Naive B cell (primary cell): ENCODE results near the gene APOM. TPM values are rescaled to one million over a fixed set of nuclear protein-coding genes. Genes with fewer than 3 reads are reported as not detected.
A peak's percentile ranks its signal among the peaks of the same experiment; 100 is the strongest.

Experiments used
- ATAC-seq, 2 donors: fragments of 150-1000 bp; cut with Tn5 transposase; 2 replicates each; pipeline ENCODE4 v1.10.0; 2021; ENCODE audit warnings: low read depth in 2 of 2, mild to moderate bottlenecking in 2 of 2, moderate library complexity in 2 of 2
- DNase-seq: peaks from one replicate; pipeline ENCODE4 v3.0.0; 2022
- H3K27ac Mint-ChIP-seq, 6 donors: one replicate each; pipeline ENCODE4 v1.8.0; 2020 to 2022; ENCODE audit warnings: mild to moderate bottlenecking in 6 of 6, mixed read lengths in 6 of 6, moderate library complexity in 5 of 6, inconsistent platforms in 2 of 6
- H3K27me3 Mint-ChIP-seq, 3 donors: one replicate each; pipeline ENCODE4 v1.8.0; 2021 to 2022; ENCODE audit warnings: mixed read lengths in 3 of 3, mild to moderate bottlenecking in 1 of 3
- H3K36me3 Mint-ChIP-seq, 2 donors: one replicate each; pipeline ENCODE4 v1.8.0; 2020 to 2022; ENCODE audit warnings: mixed read lengths in 2 of 2, inconsistent platforms in 1 of 2, mild to moderate bottlenecking in 1 of 2
- H3K4me1 Mint-ChIP-seq, 3 donors: one replicate each; pipeline ENCODE4 v1.8.0; 2020 to 2022; ENCODE audit warnings: mixed read lengths in 3 of 3, inconsistent platforms in 1 of 3, mild to moderate bottlenecking in 1 of 3, moderate library complexity in 1 of 3
- H3K4me3 Mint-ChIP-seq, 8 donors: one replicate each; pipeline ENCODE4 v1.8.0; 2020 to 2022; ENCODE audit warnings: mild to moderate bottlenecking in 8 of 8, mixed read lengths in 8 of 8, moderate library complexity in 8 of 8, inconsistent platforms in 2 of 8
- H3K9me3 Mint-ChIP-seq, 7 donors: one replicate each; pipeline ENCODE4 v1.8.0; 2020 to 2022; ENCODE audit warnings: mixed read lengths in 7 of 7, mild to moderate bottlenecking in 5 of 7, inconsistent platforms in 2 of 7, moderate library complexity in 1 of 7
- polyA plus RNA-seq, 6 donors: library from polyadenylated mRNA; unstranded; fragments of 300-500 nt; fragmentation: Illumina TruSeq; gene quantifications; one replicate each; pipeline ENCODE4 v1.2.3, GENCODE V29; 2021; ENCODE audit warnings: low read depth in 6 of 6

Gene APOM
- polyA plus RNA-seq, 6 donors from 2014 or later: 7.6 to 19.6 (median 13.7) TPM

GRCh38 chr6:31654574-31655348, 933 bp upstream of the APOM start:
- no peaks in the 10 kb centered on the region for H3K27me3 Mint-ChIP-seq
- peak overlapping the region in 1 of 6 donors; percentile 56 for H3K27ac Mint-ChIP-seq
- no peaks in the 10 kb centered on the region for H3K9me3 Mint-ChIP-seq
- DNase-seq (no peak), ATAC-seq (no peak)
- peaks cover 0 to 11% of the 10 kb centered on the region in 2 donors for H3K36me3 Mint-ChIP-seq
- peak overlapping the region in 4 of 8 donors; percentile 32 to 97 (median 74) for H3K4me3 Mint-ChIP-seq
- peaks cover 53 to 79% (median 76%) of the 10 kb centered on the region in 3 donors for H3K4me1 Mint-ChIP-seq

GRCh38 chr6:31657406-31658157, 1.9 kb downstream of the APOM start:
- Mint-ChIP-seq H3K4me3 (peak overlapping the region in 6 of 8 donors; percentile 21 to 96 (median 66)), H3K36me3 (peaks cover 0 to 16% of the 10 kb centered on the region in 2 donors), H3K27ac (peak overlapping the region in 5 of 6 donors; percentile 32 to 93 (median 71)), H3K9me3 (no peaks in the 10 kb centered on the region), H3K4me1 (peaks cover 47 to 82% (median 67%) of the 10 kb centered on the region in 3 donors), H3K27me3 (no peaks in the 10 kb centered on the region)
- DNase-seq (no peak), ATAC-seq (no peak)

DNA sequence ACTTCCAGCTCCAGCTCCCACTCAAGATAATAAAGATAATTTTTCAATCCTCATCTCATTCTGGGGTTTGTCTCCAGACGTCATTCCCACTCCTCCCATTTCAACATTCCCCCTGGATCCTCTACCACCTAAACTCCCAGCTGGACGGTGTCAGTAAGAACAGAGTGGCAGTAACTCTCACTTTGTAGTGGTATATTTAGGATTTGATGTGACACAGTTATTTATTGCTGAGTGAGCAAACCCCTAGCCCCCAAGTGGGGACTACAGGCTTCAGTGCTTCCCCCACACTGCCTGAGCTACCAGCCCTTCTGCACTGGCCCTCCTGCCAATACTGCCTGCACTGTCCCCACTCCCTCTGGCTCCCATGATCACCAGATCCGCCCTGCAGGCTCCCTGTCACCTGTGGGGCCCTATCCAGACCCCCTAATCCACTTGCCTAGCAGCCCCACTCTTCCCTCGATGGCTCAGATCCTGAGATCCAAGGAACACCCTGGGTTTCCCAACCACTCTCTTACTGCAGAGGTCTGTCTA, 2.5 kb downstream of the APOM start:
- Mint-ChIP-seq H3K4me3 (peak overlapping the region in 7 of 8 donors; percentile 60 to 96 (median 91)), H3K27ac (peak overlapping the region in 3 of 6 donors; percentile 41 to 93 (median 82)), H3K36me3 (peaks cover 0 to 17% of the 10 kb centered on the region in 2 donors), H3K9me3 (no peaks in the 10 kb centered on the region), H3K27me3 (no peaks in the 10 kb centered on the region), H3K4me1 (peaks cover 45 to 82% (median 65%) of the 10 kb centered on the region in 3 donors)
- no peak for ATAC-seq
- DNase-seq: no peak

DNA sequence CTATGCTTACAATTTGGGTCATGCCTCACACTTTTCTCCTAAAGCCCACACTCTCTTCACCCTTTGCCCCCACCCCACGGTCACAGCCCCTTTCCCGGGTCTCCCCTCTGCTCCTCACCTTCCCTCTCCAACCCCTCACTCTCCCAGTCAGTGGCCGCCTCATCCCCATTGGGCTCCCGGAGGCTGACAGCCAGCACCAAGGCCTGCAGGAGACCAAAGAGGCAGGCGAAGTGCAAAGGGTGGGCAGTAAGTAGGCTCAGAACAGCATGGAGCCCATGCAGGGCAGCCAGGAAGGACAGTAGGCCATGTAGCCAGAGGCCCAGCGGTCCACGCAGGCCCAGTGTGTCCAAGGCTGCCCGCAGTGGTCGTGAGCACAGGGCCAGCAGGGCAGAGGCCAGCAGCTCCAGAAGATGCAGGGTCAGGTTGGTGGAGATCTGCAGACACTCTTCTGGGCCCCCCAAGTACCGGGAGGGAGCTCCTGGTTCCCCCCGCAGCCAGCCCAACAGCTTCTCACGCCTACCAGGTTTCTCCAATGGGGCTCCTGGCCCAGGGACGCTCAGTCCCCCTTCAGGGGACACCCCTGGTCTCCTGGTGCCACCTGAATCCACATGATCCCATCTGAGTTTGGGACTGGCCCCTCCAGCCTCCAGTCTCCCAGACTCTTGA, 3.4 kb downstream of the APOM start:
- Mint-ChIP-seq H3K36me3 (peaks cover 0 to 21% of the 10 kb centered on the region in 2 donors), H3K27ac (peak overlapping the region in 4 of 6 donors; percentile 79 to 94 (median 90)), H3K9me3 (no peaks in the 10 kb centered on the region), H3K4me3 (peak overlapping the region; percentile 91 to 96 (median 95)), H3K4me1 (peaks cover 54 to 86% (median 74%) of the 10 kb centered on the region in 3 donors), H3K27me3 (no peaks in the 10 kb centered on the region)
- DNase-seq (no peak), ATAC-seq (no peak)

DNA sequence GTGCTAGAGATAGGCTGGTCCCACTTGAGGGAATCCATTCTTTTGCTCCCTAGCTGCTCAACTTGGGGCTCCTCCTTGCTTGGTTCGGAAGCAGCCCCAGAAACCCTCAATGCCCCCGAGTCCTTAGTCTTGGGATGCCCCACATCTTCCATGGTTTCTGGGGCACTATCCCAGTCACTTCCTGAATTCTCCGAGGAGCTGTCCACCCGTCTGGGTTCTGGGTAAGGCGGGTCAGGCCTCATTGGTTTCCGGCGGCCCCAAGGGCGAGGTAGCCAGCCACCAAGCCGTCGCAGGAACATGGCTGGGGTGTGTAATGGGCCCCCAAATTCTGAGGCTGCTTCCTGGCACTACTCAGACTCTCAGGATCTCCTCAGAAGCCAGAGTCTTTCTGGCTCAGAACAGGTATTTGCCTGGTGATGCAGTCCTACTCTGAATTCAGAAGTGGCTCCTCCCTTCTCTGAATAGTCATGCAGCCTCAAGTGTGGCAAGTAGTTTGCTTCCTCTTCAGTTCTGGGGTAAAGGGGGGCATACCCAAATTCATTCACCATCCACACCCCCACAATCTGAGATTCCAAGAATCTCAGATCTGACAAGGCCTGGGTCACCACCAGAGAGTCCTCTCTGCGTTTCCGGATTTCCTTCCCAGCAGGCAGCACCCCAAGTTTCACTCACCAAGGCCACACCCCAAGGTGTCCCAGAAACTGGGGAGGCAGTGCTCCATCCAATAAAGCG, 4.1 kb downstream of the APOM start:
- H3K27me3 Mint-ChIP-seq: no peaks in the 10 kb centered on the region
- H3K36me3 Mint-ChIP-seq: peaks cover 0 to 28% of the 10 kb centered on the region in 2 donors

GRCh38 chr6:31660381-31661261, 4.9 kb downstream of the APOM start, which contains the start of gene C6orf47:
TSS of gene C6orf47 (minus strand) at chr6:31660778. CDS start at chr6:31659947, 831 bp downstream.
- DNase-seq (peak; percentile 74), ATAC-seq (peak; percentile 57 to 60)
- Mint-ChIP-seq H3K4me3 (peak within 1 kb of the TSS; percentile 91 to 96 (median 95)), H3K9me3 (no peaks in the 10 kb centered on the region), H3K36me3 (peaks cover 0 to 27% of the 10 kb centered on the region in 2 donors), H3K27ac (peak within 1 kb of the TSS; percentile 86 to 94 (median 91)), H3K4me1 (peaks cover 59 to 87% (median 80%) of the 10 kb centered on the region in 3 donors), H3K27me3 (no peaks in the 10 kb centered on the region)

More for the DNA sequence above, 4.1 kb downstream of the APOM start:
- peak; percentile 59 to 61 for ATAC-seq
- Mint-ChIP-seq H3K27ac (peak overlapping the region; percentile 36 to 94 (median 90)), H3K4me3 (peak overlapping the region; percentile 91 to 96 (median 95)), H3K9me3 (no peaks in the 10 kb centered on the region), H3K4me1 (peaks cover 61 to 91% (median 81%) of the 10 kb centered on the region in 3 donors)
- DNase-seq: peak; percentile 42

DNA sequence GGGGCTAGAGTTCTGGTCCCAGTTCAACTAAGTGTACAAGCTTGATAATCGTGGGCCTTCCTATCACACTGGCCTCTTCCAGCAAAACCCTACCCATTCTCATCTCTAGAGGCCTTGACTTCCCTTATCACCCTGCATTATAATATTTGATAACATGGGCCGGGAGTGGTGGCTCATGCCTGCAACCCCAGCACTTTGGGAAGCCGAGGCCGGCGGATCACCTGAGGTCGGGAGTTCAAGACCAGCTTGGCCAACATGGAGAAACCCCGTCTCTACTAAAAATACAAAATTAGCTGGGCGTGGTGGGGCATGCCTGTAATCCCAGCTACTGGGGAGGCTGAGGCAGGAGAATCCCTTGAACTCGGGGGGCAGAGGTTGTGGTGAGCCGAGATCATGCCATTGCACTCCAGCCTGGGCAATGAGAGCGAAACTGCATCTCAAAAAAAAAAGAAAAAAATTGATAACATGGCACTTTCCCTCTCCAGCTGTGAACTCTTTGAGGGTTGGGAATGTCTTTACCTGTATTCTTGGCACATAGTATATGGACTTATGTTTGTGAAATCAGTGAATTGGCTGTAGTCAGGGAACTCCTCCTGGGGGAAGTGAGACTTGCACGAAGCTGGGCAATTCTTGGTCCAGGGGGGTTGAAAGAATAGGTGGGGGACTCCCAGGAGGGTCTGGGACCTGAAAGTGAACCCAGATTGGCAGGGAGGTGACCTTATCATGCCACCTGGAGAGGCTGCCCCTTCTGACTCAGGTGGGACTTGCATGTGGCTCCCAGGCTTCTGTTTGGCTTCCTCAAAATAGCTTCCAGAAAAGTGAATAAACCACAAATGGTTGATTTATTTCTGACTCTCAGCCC, 5.8 kb downstream of the APOM start:
- H3K36me3 Mint-ChIP-seq: peaks cover 0 to 18% of the 10 kb centered on the region in 2 donors

GRCh38 chr6:31662124-31662723, 6.5 kb downstream of the APOM start:
- ATAC-seq (no peak), DNase-seq (no peak)
- peaks cover 67 to 87% (median 80%) of the 10 kb centered on the region in 3 donors for H3K4me1 Mint-ChIP-seq
- peak overlapping the region in 7 of 8 donors; percentile 4 to 96 (median 61) for H3K4me3 Mint-ChIP-seq
- peak overlapping the region in 3 of 6 donors; percentile 18 to 96 (median 38) for H3K27ac Mint-ChIP-seq
- H3K27me3 Mint-ChIP-seq: no peaks in the 10 kb centered on the region
- peaks cover 0 to 17% of the 10 kb centered on the region in 2 donors for H3K36me3 Mint-ChIP-seq
- H3K9me3 Mint-ChIP-seq: no peaks in the 10 kb centered on the region

More for the DNA sequence above, 5.8 kb downstream of the APOM start:
- H3K9me3 Mint-ChIP-seq: no peaks in the 10 kb centered on the region
- DNase-seq (no peak), ATAC-seq (no peak)
- peak overlapping the region; percentile 65 to 92 (median 88) for H3K27ac Mint-ChIP-seq
- peaks cover 62 to 87% (median 80%) of the 10 kb centered on the region in 3 donors for H3K4me1 Mint-ChIP-seq
- no peaks in the 10 kb centered on the region for H3K27me3 Mint-ChIP-seq
- peak overlapping the region; percentile 91 to 96 (median 95) for H3K4me3 Mint-ChIP-seq

DNA sequence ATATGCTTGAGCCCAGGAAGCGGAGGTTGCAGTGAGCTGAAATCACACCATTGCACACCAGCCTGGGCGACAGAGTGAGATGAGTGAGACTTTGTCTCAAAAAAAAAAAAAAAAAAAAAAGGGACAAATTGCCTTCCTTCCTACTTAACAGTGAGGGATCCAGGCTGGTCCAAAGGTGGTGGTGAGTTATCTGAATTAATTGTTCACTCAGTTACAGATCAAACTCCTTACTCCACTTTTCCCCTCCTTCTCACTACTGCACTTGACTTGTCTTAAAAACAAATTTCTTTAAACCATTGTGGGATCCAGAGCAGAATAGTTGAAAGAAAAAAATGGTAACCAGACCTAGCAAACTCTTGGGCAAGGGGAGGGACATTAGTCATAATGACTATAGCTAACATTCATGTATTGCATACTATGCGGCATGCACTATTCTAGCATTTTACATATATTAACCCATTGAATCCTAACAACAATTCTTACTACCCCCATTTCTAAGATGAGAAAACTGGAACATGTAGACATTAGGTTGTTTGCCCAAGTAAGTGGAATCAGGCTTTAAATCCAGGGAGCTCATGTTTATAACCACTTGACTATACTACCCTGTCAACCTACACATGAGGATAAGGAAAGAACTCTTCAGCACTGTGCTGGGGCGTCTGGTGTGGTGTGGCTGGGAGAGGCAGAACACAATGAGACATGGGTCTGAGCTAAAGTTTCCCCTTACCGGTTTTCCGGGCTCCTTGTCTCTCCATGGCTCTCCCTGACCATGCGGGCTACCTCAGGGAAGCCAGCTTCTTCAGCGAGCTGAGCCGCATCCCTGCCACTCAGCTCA, 7.6 kb downstream of the APOM start:
- no peak for DNase-seq
- H3K4me3 Mint-ChIP-seq: peak overlapping the region; percentile 52 to 99 (median 96)
- H3K4me1 Mint-ChIP-seq: peaks cover 62 to 88% (median 79%) of the 10 kb centered on the region in 3 donors
- H3K36me3 Mint-ChIP-seq: peaks cover 4 to 26% of the 10 kb centered on the region in 2 donors
- no peak for ATAC-seq
- peak overlapping the region in 3 of 6 donors; percentile 96 to 99 (median 99) for H3K27ac Mint-ChIP-seq
- no peaks in the 10 kb centered on the region for H3K9me3 Mint-ChIP-seq
- no peaks in the 10 kb centered on the region for H3K27me3 Mint-ChIP-seq
